ENCODE measurements around the gene SCFD2. TPM values are rescaled to one million over a fixed set of nuclear protein-coding genes. Genes with fewer than 3 reads are reported as not detected.

Gene SCFD2
- total RNA-seq, 1 donor from 2014 or later: 14.3 TPM

GRCh38 chr4:52883707-52884669, 481.9 kb downstream of the SCFD2 start:
- Histone ChIP-seq H3K27ac (no peak overlapping the region), H3K27me3 (no peaks in the 10 kb centered on the region), H3K4me1 (no peaks in the 10 kb centered on the region), H3K4me3 (no peak overlapping the region), H3K9me3 (no peaks in the 10 kb centered on the region), H3K36me3 (no peaks in the 10 kb centered on the region)
- DNase-seq (no peak), ATAC-seq (no peak)
- no peak for TF ChIP-seq CTCF (IDR thresholded peaks at IDR 0.05)
- intact Hi-C loops (cut with DNase I): no loop called here

- H3K36me3 ChIP-seq: no peaks in the 10 kb centered on the region
- DNase-seq: no peak
- no peak overlapping the region for H3K27ac ChIP-seq
- no peak overlapping the region for H3K4me3 ChIP-seq
- H3K27me3 ChIP-seq: no peaks in the 10 kb centered on the region
- H3K9me3 ChIP-seq: no peaks in the 10 kb centered on the region
- TF ChIP-seq CTCF (IDR thresholded peaks at IDR 0.05): no peak
- intact Hi-C loops (cut with DNase I): no loop called here
- H3K4me1 ChIP-seq: no peaks in the 10 kb centered on the region
- ATAC-seq: no peak
Measured at GRCh38 chr4:52883183-52883621, 482.7 kb downstream of the SCFD2 start.

GRCh38 chr4:52880994-52881393, 484.9 kb downstream of the SCFD2 start:
- no peaks in the 10 kb centered on the region for H3K9me3 ChIP-seq
- TF ChIP-seq CTCF (IDR thresholded peaks at IDR 0.05): no peak
- ATAC-seq (no peak), DNase-seq (no peak)
- no peak overlapping the region for H3K27ac ChIP-seq
- H3K27me3 ChIP-seq: no peaks in the 10 kb centered on the region
- no peaks in the 10 kb centered on the region for H3K36me3 ChIP-seq
- no peak overlapping the region for H3K4me3 ChIP-seq
- no peaks in the 10 kb centered on the region for H3K4me1 ChIP-seq
- intact Hi-C loops (cut with DNase I): no loop called here

- Histone ChIP-seq H3K4me1 (no peaks in the 10 kb centered on the region), H3K36me3 (no peaks in the 10 kb centered on the region), H3K27me3 (no peaks in the 10 kb centered on the region), H3K27ac (no peak overlapping the region), H3K4me3 (no peak overlapping the region), H3K9me3 (no peaks in the 10 kb centered on the region)
- no peak for DNase-seq
- no peak for ATAC-seq
- TF ChIP-seq CTCF (IDR thresholded peaks at IDR 0.05): no peak
- intact Hi-C loops (cut with DNase I): no loop called here
Measured at GRCh38 chr4:52879471-52879870, 486.4 kb downstream of the SCFD2 start.

- Histone ChIP-seq H3K9me3 (no peaks in the 10 kb centered on the region), H3K27me3 (no peaks in the 10 kb centered on the region), H3K27ac (no peak overlapping the region), H3K4me1 (no peaks in the 10 kb centered on the region), H3K4me3 (no peak overlapping the region), H3K36me3 (no peaks in the 10 kb centered on the region)
- DNase-seq: no peak
- ATAC-seq: no peak
- TF ChIP-seq CTCF (IDR thresholded peaks at IDR 0.05): no peak
- intact Hi-C loops (cut with DNase I): no loop called here
Measured at GRCh38 chr4:52877694-52878093, 488.2 kb downstream of the SCFD2 start.
